ENCODE data around the gene NBPF26.
"Not testable (repeated sequence)": the region's sequence is repeated elsewhere in the genome, so short reads cannot be mapped to it uniquely, and the experiment has no call there.

Gene NBPF26

DNA sequence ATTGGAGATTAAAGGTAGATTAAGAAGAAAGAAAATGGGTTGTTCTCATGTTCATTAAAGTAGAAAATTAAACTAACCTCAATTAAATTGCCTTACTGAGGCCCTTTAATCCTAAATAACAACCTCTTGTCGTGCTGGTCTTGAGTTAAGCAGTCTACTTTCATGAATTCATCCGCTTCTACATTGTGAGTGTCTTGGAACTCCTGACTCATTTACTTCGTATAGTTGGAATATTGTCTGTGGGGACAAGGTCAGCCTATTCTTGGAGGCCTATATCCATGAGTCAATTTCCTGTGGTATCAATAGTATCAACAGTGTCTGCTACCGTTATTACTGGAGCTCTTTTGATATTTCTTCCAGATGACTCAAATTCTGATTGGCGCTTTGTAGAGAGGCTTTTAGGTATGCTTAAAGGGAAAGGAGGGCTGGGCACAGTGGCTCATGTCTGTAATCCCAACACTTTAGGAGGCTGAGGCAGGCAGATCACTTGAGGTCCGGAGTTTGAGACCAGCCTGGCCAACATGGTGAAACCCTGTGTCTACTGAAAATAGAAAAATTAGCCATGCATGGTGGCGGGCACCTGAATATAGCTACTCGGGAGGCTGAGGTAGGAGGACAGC lies 136.0 kb downstream of the NBPF26 start:
- DNase-seq: not testable (repeated sequence)

DNA sequence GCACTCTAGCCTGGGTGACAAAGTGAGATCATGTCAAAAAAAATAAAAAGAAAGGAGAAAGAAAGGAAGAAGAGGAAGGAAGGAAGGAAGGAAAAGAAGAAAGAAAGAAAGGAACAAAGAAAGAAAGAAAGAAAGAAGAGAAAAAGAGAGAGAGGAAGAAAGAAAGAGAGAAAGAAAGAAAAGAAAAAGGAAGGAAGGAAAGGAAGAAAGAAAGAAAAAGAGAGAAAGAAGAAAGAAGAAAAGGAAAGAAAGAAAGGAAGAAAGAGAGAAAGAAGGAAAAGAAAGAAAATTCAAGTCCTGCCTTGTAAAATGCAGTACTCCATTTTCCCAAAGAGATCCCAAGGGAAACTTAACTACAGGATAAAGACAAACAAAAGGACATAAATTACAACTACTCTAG lies 154.5 kb downstream of the NBPF26 start:
- DNase-seq: not testable (repeated sequence)

DNA sequence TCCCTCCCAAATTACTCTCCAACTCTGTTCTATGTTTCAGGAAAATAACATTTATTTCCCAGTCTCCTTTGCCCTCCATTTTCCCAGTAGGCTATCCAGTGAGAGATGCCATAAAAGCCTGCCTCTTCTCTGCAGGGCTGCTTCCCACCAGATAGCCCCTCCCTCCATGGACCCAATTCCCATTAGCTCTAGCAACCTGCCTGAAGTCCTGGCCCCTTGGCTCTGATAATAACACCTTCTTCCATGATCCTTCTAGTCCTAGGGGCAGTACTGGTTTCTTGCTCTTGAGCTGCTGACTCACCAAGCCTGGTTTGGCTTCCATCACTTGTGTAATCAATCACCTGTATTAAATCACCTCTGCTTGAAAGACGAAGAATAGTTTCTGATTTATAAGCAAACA lies 156.3 kb downstream of the NBPF26 start:
- DNase-seq: not testable (repeated sequence)

DNA sequence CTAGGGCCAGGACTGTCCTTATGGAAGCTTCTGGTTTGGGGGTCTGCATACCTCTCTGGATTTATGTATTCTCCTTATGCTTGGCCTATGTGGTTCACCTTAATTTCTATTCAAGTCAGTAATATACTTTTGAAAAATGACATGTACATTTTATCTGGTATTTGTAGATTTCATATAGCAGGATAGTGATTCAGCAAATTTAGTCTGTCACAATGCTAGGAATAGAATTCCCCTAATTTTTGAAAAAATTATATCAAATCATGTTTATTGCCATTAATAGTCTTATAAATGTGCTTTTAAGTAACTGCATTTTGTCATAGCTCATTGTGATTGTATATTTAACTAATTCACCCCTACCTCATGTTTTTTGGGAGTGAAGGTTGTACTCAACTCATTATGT lies 158.2 kb downstream of the NBPF26 start:
- DNase-seq: not testable (repeated sequence)
